Ishikawa (cell line): ENCODE measurements around the gene RAD51.

Experiments used
- CEBPB ChIP-seq: IDR thresholded peaks from 2 replicates; pipeline ENCODE4 v1.6.1; 2012
- CREB1 ChIP-seq: IDR thresholded peaks from 2 replicates; pipeline ENCODE4 v1.6.1; 2012; ENCODE audit warnings: low read depth
- EGR1 ChIP-seq: IDR thresholded peaks from 2 replicates; pipeline ENCODE4 v1.6.1; 2012
- EP300 ChIP-seq: IDR thresholded peaks from 2 replicates; pipeline ENCODE4 v1.6.1; 2012; ENCODE audit warnings: borderline replicate concordance
- FOXM1 ChIP-seq: IDR thresholded peaks from 2 replicates; pipeline ENCODE4 v1.6.1; 2012; ENCODE audit warnings: low read depth, borderline replicate concordance
- MAX ChIP-seq: IDR thresholded peaks from 2 replicates; pipeline ENCODE4 v1.6.1; 2012
- NFIC ChIP-seq: IDR thresholded peaks from 2 replicates; pipeline ENCODE4 v1.6.1; 2012
- RAD21 ChIP-seq: IDR thresholded peaks from 2 replicates; pipeline ENCODE4 v1.6.1; 2012; ENCODE audit warnings: low read depth
- REST ChIP-seq: IDR thresholded peaks from 2 replicates; pipeline ENCODE4 v1.6.1; 2012; ENCODE audit warnings: low read depth, mild to moderate bottlenecking
- TAF1 ChIP-seq: IDR thresholded peaks from 2 replicates; pipeline ENCODE4 v1.6.1; 2012; ENCODE audit warnings: low read depth, mild to moderate bottlenecking
- TCF12 ChIP-seq: IDR thresholded peaks from 2 replicates; pipeline ENCODE4 v1.6.1; 2012; ENCODE audit warnings: low read depth
- TEAD4 ChIP-seq: IDR thresholded peaks from 2 replicates; pipeline ENCODE4 v1.6.1; 2012
- USF1 ChIP-seq: IDR thresholded peaks from 2 replicates; pipeline ENCODE4 v1.6.1; 2012
- YY1 ChIP-seq: IDR thresholded peaks from 2 replicates; pipeline ENCODE4 v1.6.1; 2012; ENCODE audit warnings: low read depth
- ZBTB7A ChIP-seq: IDR thresholded peaks from 2 replicates; pipeline ENCODE4 v1.6.1; 2012; ENCODE audit warnings: low read depth

RAD51 gene

GRCh38 chr15:40754574-40754882 is 59.6 kb downstream of the RAD51 start:
- TF ChIP-seq TCF12 (no peak), USF1 (no peak), REST (no peak), FOXM1 (no peak)

GRCh38 chr15:40754883-40755811 is 60.2 kb downstream of the RAD51 start, which contains the start of gene RMDN3:
Gene RMDN3 (minus strand): TSS chr15:40755254. CDS start chr15:40754783, 471 bp downstream.
- peak; percentile 87 for TF ChIP-seq YY1
- TF ChIP-seq REST = no peak
- TF ChIP-seq USF1 = peak; percentile 49; the same call in 1 of the 2 replicates
- TF ChIP-seq TCF12 = peak; percentile 28; the same call in 1 of the 2 replicates
- TF ChIP-seq TEAD4 = no peak
- TF ChIP-seq ZBTB7A = peak; percentile 27; the same call in 1 of the 2 replicates
- TF ChIP-seq EGR1 = 0 out of 2 replicates have a peak, but pooled peaks have one; percentile 7
- peak; percentile 99 for TF ChIP-seq CREB1
- TF ChIP-seq MAX = peak; percentile 82
- peak; percentile 82 for TF ChIP-seq TAF1

GRCh38 chr15:40755812-40756208 is 60.8 kb downstream of the RAD51 start:
- TF ChIP-seq USF1 (no peak), CREB1 (no peak), REST (no peak), RAD21 (no peak), YY1 (no peak), CEBPB (no peak), TAF1 (no peak), NFIC (no peak), MAX (no peak), FOXM1 (no peak), TCF12 (no peak)

- TF ChIP-seq REST (no peak), FOXM1 (no peak), TAF1 (no peak), RAD21 (no peak), ZBTB7A (no peak), CREB1 (no peak), TEAD4 (no peak), EP300 (no peak)
Observed at GRCh38 chr15:40756938-40757337, 62.0 kb downstream of the RAD51 start.
